Heart right ventricle (tissue), 16 donors: Measurements from ENCODE around the gene ALOX5AP. TPM values are rescaled to one million over a fixed set of nuclear protein-coding genes. Genes with fewer than 3 reads are reported as not detected.

Experiments used
- ATAC-seq, 8 donors: fragments of 200-7000 bp; cut with Tn5 transposase; one replicate each; pipeline ENCODE4 v1.9.1; 2020; ENCODE audit warnings: mild to moderate bottlenecking in 8 of 8, moderate library complexity in 8 of 8, moderate number of reproducible peaks in 1 of 8
- DNase-seq, 2 donors: peaks; one replicate each; pipeline ENCODE4 v3.0.0-alpha.2; 2020
- H3K27ac ChIP-seq, 10 donors: fragments of 200-600 bp; sonication (generic) in 2 of 10; one replicate each; pipeline versions ENCODE4 v1.5.0 to v1.8.0; 2020 to 2022; ENCODE audit warnings: mild to moderate bottlenecking in 3 of 10
- H3K27me3 ChIP-seq, 7 donors: fragments of 200-600 bp; one replicate each; pipeline ENCODE4 v1.8.0; 2021 to 2022; ENCODE audit warnings: mild to moderate bottlenecking in 2 of 7
- H3K36me3 ChIP-seq, 9 donors: fragments of 200-600 bp; sonication (generic) in 1 of 9; one replicate each; pipeline versions ENCODE4 v1.5.0 to v1.8.0; 2020 to 2022; ENCODE audit warnings: mild to moderate bottlenecking in 2 of 9
- H3K4me1 ChIP-seq, 9 donors: fragments of 200-600 bp; sonication (generic) in 1 of 9; one replicate each; pipeline versions ENCODE4 v1.5.0 to v1.8.0; 2020 to 2022; ENCODE audit warnings: mild to moderate bottlenecking in 4 of 9
- H3K4me3 ChIP-seq, 10 donors: fragments of 200-600 bp; sonication (generic) in 2 of 10; one replicate each; pipeline versions ENCODE4 v1.5.0 to v1.8.0; 2020 to 2022; ENCODE audit warnings: mild to moderate bottlenecking in 7 of 10, moderate library complexity in 2 of 10
- H3K9me3 ChIP-seq, 11 donors: fragments of 200-600 bp in 10 of 11; sonication (generic) in 2 of 11; one replicate each; pipeline versions ENCODE4 v1.5.0 to v1.8.0; 2013 to 2022; ENCODE audit warnings: mild to moderate bottlenecking in 2 of 11, control low read depth in 1 of 11, moderate library complexity in 1 of 11
- CTCF ChIP-seq, 9 donors: fragments of 200-600 bp; sonication (generic) in 2 of 9; IDR thresholded peaks; one replicate each; pipeline versions ENCODE4 v1.5.0 to v1.8.0; 2021 to 2022; ENCODE audit warnings: antibody characterized with exemption in 9 of 9, mild to moderate bottlenecking in 5 of 9, moderate library complexity in 1 of 9
- WGBS, 2 donors: extraction: QIAGEN DNeasy Blood & Tissue Kit; methylation state at CpG; one replicate each; pipeline ENCODE4 v1.1.7; 2013; ENCODE audit warnings: inconsistent platforms in 1 of 2; 5-methylcytosine and 5-hydroxymethylcytosine counted together
- intact Hi-C, 10 donors: fragments of 100-400 bp; cut with DNase I; formaldehyde crosslinking; loops; one replicate each; pipeline versions ENCODE4 v1.11.1 to v1.14.2; 2022
- polyA plus RNA-seq, 2 donors: library from polyadenylated mRNA; stranded (reverse); fragments of 200-250 nt; gene quantifications; one replicate each; pipeline ENCODE4 v1.2.3, GENCODE V29; 2013
- total RNA-seq, 10 donors: library from RNA; stranded (reverse); fragmentation: NEBNext Ultra II Directional in 3 of 10; extraction: Animal tissue kit (Norgen Biotek cat#: 25700) in 3 of 10; gene quantifications; one replicate each; pipeline versions ENCODE4 v1.2.1 to v1.2.4, GENCODE V29; 2021 to 2023
- donor health status: Arrhythmogenic right ventricular cardiomyopathy.
- donor health status: ischemic (EF 13 %, LVEDD 7.1; RV severe dilation, severe dysfunction).
- donor health status: healthy with polysubstance abuse.
- donor health status: DM: no; HTN: yes; CAD: no.
- donor health status: DM: no; HTN: no; CAD: no.
- donor health status: ischemic (EF 25% LVEDD 6.9; RV normal size, moderate dysfunction).
- donor health status: ischemic (EF 25% LVEDD 5.7; RV mildly dilated, moderate dysfunction).
- donor health status: healthy.
- donor health status: DM: yes; HTN: yes; CAD: no.
- donor health status: Ischemic cardiomyopathy.
- donor health status: ischemic (EF 35%, LVEDD 5.7; RV mildly dilated, moderate dysfunction).
- donor health status: nonischemic (EF 11% LVEDD 7.7; RV severe dilation, severe dysfunction).
- donor health status: DM: yes; HTN: yes; CAD: no.
- donor health status: PGD.
- donor health status: ischemic (EF 29% LVEDD 5.4; RV normal size, mild dysfunction).
- donor health status: nonischemic (EF 23%, LVEDD 6.1; RV moderate dilation, normal function).

Gene ALOX5AP
- total and polyA plus RNA-seq, 12 donors: 0.95 to 19.5 (median 4.6) TPM

GRCh38 chr13:30729801-30730200 lies 5.5 kb upstream of the ALOX5AP start:
- ATAC-seq (no peak), DNase-seq (no peak)
- no peak overlapping the region for H3K27ac ChIP-seq
- no peaks in the 10 kb centered on the region for H3K9me3 ChIP-seq
- peaks cover 0 to 29% (median 0%) of the 10 kb centered on the region in 7 donors for H3K27me3 ChIP-seq
- no peak for TF ChIP-seq CTCF (IDR thresholded peaks at IDR 0.05)
- H3K4me3 ChIP-seq: no peak overlapping the region
- WGBS, 2 donors: 89 to 97% methylated on average over 8 of the region's 8 CpGs
- H3K36me3 ChIP-seq: no peaks in the 10 kb centered on the region
- intact Hi-C loops: loop anchor here in 2 of 10 donors (5.0 to 10.0 kb wide), 2 partner anchors 52 to 65 kb away; no protein-coding TSS in a partner anchor
- peaks cover 0 to 11% (median 0%) of the 10 kb centered on the region in 9 donors for H3K4me1 ChIP-seq

GRCh38 chr13:30730526-30730925 lies 4.8 kb upstream of the ALOX5AP start:
- H3K9me3 ChIP-seq: no peaks in the 10 kb centered on the region
- no peak overlapping the region for H3K4me3 ChIP-seq
- no peak for DNase-seq
- 69 to 76% methylated on average over 7 of the region's 7 CpGs for WGBS, 2 donors
- intact Hi-C loops: loop anchor here in 2 of 10 donors (5.0 to 10.0 kb wide), 2 partner anchors 52 to 64 kb away; no protein-coding TSS in a partner anchor
- TF ChIP-seq CTCF (IDR thresholded peaks at IDR 0.05): no peak
- H3K27me3 ChIP-seq: peaks cover 0 to 29% (median 0%) of the 10 kb centered on the region in 7 donors
- no peak for ATAC-seq
- no peak overlapping the region for H3K27ac ChIP-seq
- no peaks in the 10 kb centered on the region for H3K36me3 ChIP-seq
- peaks cover 0 to 15% (median 0%) of the 10 kb centered on the region in 9 donors for H3K4me1 ChIP-seq

GRCh38 chr13:30731361-30732045 lies 3.8 kb upstream of the ALOX5AP start:
- no peak overlapping the region for H3K27ac ChIP-seq
- peaks cover 0 to 29% (median 0%) of the 10 kb centered on the region in 7 donors for H3K27me3 ChIP-seq
- no peaks in the 10 kb centered on the region for H3K36me3 ChIP-seq
- H3K4me1 ChIP-seq: peaks cover 0 to 20% (median 0%) of the 10 kb centered on the region in 9 donors
- TF ChIP-seq CTCF (IDR thresholded peaks at IDR 0.05): no peak
- no peak for ATAC-seq
- no peak for DNase-seq
- H3K4me3 ChIP-seq: no peak overlapping the region
- 79 to 86% methylated on average over 21 of the region's 21 CpGs for WGBS, 2 donors
- H3K9me3 ChIP-seq: no peaks in the 10 kb centered on the region
- intact Hi-C loops: loop anchor here in 2 of 10 donors (5.0 to 10.0 kb wide), 2 partner anchors 51 to 63 kb away; no protein-coding TSS in a partner anchor

GRCh38 chr13:30732046-30732390 lies 3.3 kb upstream of the ALOX5AP start:
- peaks cover 0 to 29% (median 0%) of the 10 kb centered on the region in 7 donors for H3K27me3 ChIP-seq
- no peak overlapping the region for H3K27ac ChIP-seq
- H3K36me3 ChIP-seq: no peaks in the 10 kb centered on the region
- DNase-seq (no peak), ATAC-seq (no peak)
- H3K4me1 ChIP-seq: peaks cover 0 to 25% (median 0%) of the 10 kb centered on the region in 9 donors
- no peaks in the 10 kb centered on the region for H3K9me3 ChIP-seq
- no peak overlapping the region for H3K4me3 ChIP-seq
- WGBS, 2 donors: 88 to 91% methylated on average over 21 of the region's 21 CpGs
- intact Hi-C loops: loop anchor here in 2 of 10 donors (5.0 to 10.0 kb wide), 2 partner anchors 50 to 63 kb away; no protein-coding TSS in a partner anchor
- no peak for TF ChIP-seq CTCF (IDR thresholded peaks at IDR 0.05)
